Measurements from ENCODE around the gene PPM1A.
"Not testable (repeated sequence)": the region's sequence is repeated elsewhere in the genome, so short reads cannot be mapped to it uniquely, and the experiment has no call there.

PPM1A gene

GRCh38 chr14:60272177-60272576, 23.2 kb downstream of the PPM1A start:
- no peak for DNase-seq

GRCh38 chr14:60273956-60274355, 24.9 kb downstream of the PPM1A start:
- no peak for DNase-seq

GRCh38 chr14:60274448-60274847, 25.4 kb downstream of the PPM1A start:
- no peak for DNase-seq

GRCh38 chr14:60275932-60276331, 26.9 kb downstream of the PPM1A start:
- no peak for DNase-seq

- DNase-seq = no peak
Observed at GRCh38 chr14:60276347-60276746, 27.3 kb downstream of the PPM1A start.

- DNase-seq = no peak
Observed at GRCh38 chr14:60277605-60278190, 28.7 kb downstream of the PPM1A start.

- DNase-seq = no peak
Observed at GRCh38 chr14:60278350-60278749, 29.3 kb downstream of the PPM1A start.

GRCh38 chr14:60287452-60287851, 38.4 kb downstream of the PPM1A start:
- no peak for DNase-seq

GRCh38 chr14:60288279-60288678, 39.3 kb downstream of the PPM1A start:
- DNase-seq = no peak

GRCh38 chr14:60294411-60295069, 45.5 kb downstream of the PPM1A start:
- no peak for DNase-seq

- DNase-seq = no peak
Observed at GRCh38 chr14:60300019-60300418, 51.0 kb downstream of the PPM1A start.

GRCh38 chr14:60301685-60302084, 52.7 kb downstream of the PPM1A start:
- DNase-seq = no peak

GRCh38 chr14:60302663-60303062, 53.6 kb downstream of the PPM1A start:
- DNase-seq = no peak

- DNase-seq = no peak
Observed at GRCh38 chr14:60303745-60304144, 54.7 kb downstream of the PPM1A start.

GRCh38 chr14:60304509-60304908, 55.5 kb downstream of the PPM1A start:
- DNase-seq = no peak

- DNase-seq = no peak
Observed at GRCh38 chr14:60309867-60310552, 61.0 kb downstream of the PPM1A start.

GRCh38 chr14:60311417-60311816, 62.4 kb downstream of the PPM1A start:
- no peak for DNase-seq

GRCh38 chr14:60313093-60313492, 64.1 kb downstream of the PPM1A start:
- DNase-seq = no peak

- no peak for DNase-seq
Observed at GRCh38 chr14:60315196-60315990, 66.4 kb downstream of the PPM1A start.

- DNase-seq = no peak
Observed at GRCh38 chr14:60317609-60318008, 68.6 kb downstream of the PPM1A start.

- not testable (repeated sequence) for DNase-seq
Observed at GRCh38 chr14:60320860-60321259, 71.8 kb downstream of the PPM1A start.

- DNase-seq = no peak
Observed at GRCh38 chr14:60323199-60323896, 74.3 kb downstream of the PPM1A start.

- DNase-seq = no peak
Observed at GRCh38 chr14:60324837-60325236, 75.8 kb downstream of the PPM1A start.
